Stimulated activated CD4-positive, alpha-beta T cell treated with anti-CD3 and anti-CD28 coated beads, TNF-alpha, amount 100 ng/mL, for 48 hours (primary cell): Measurements from ENCODE around the gene TMEM229A.
"Not testable (repeated sequence)": the region's sequence is repeated elsewhere in the genome, so short reads cannot be mapped to it uniquely, and the experiment has no call there.

Experiments
- DNase-seq, 3 donors: peaks; one replicate each; pipeline ENCODE4 v3.0.0-alpha.2; 2020; ENCODE audit warnings: low read depth in 3 of 3

TMEM229A gene

GRCh38 chr7:124032369-124033094 is at the start of gene TMEM229A:
TSS of gene TMEM229A (minus strand) at chr7:124033067. CDS start at chr7:124033003, 64 bp downstream.
- DNase-seq: no peak

- DNase-seq: not testable (repeated sequence)
Observed at GRCh38 chr7:124082234-124082633, 49.4 kb upstream of the TMEM229A start.

GRCh38 chr7:124077546-124077945 is 44.7 kb upstream of the TMEM229A start:
- DNase-seq: no peak

GRCh38 chr7:124076841-124077240 is 44.0 kb upstream of the TMEM229A start:
- no peak for DNase-seq

- no peak for DNase-seq
Observed at GRCh38 chr7:124074007-124074406, 41.1 kb upstream of the TMEM229A start.

GRCh38 chr7:124073310-124073645 is 40.4 kb upstream of the TMEM229A start:
- no peak for DNase-seq

- no peak for DNase-seq
Observed at GRCh38 chr7:124072603-124073309, 39.9 kb upstream of the TMEM229A start.

- DNase-seq: no peak
Observed at GRCh38 chr7:124071843-124072242, 39.0 kb upstream of the TMEM229A start.

- DNase-seq: no peak
Observed at GRCh38 chr7:124062171-124062570, 29.3 kb upstream of the TMEM229A start.

- no peak for DNase-seq
Observed at GRCh38 chr7:124060528-124060927, 27.7 kb upstream of the TMEM229A start.

GRCh38 chr7:124059375-124059774 is 26.5 kb upstream of the TMEM229A start:
- no peak for DNase-seq

- no peak for DNase-seq
Observed at GRCh38 chr7:124058515-124058914, 25.6 kb upstream of the TMEM229A start.

GRCh38 chr7:124057872-124058271 is 25.0 kb upstream of the TMEM229A start:
- no peak for DNase-seq

- DNase-seq: no peak
Observed at GRCh38 chr7:124056234-124056633, 23.4 kb upstream of the TMEM229A start.

- no peak for DNase-seq
Observed at GRCh38 chr7:124051681-124052377, 19.0 kb upstream of the TMEM229A start.

- no peak for DNase-seq
Observed at GRCh38 chr7:124042826-124043225, 10.0 kb upstream of the TMEM229A start.

GRCh38 chr7:124041439-124041838 is 8.6 kb upstream of the TMEM229A start:
- DNase-seq: no peak

- not testable (repeated sequence) for DNase-seq
Observed at GRCh38 chr7:124037902-124038301, 5.0 kb upstream of the TMEM229A start.

- DNase-seq: no peak
Observed at GRCh38 chr7:124035706-124036105, 2.8 kb upstream of the TMEM229A start.

- DNase-seq: no peak
Observed at GRCh38 chr7:124034754-124035100, 1.9 kb upstream of the TMEM229A start.

GRCh38 chr7:124033807-124034753 is 1.2 kb upstream of the TMEM229A start:
- DNase-seq: no peak
